Measurements from ENCODE around the gene MYBPC2. TPM values are rescaled to one million over a fixed set of nuclear protein-coding genes. Genes with fewer than 3 reads are reported as not detected.
"Not testable (repeated sequence)": the region's sequence is repeated elsewhere in the genome, so short reads cannot be mapped to it uniquely, and the experiment has no call there.

MYBPC2 gene
- total RNA-seq = not detected
- long read RNA-seq = 0 reads

GRCh38 chr19:50432221-50433028, at the start of gene MYBPC2:
TSS of gene MYBPC2 (plus strand) at chr19:50432892. CDS start at chr19:50432954, 62 bp downstream.
- ATAC-seq (peak; percentile 4 to 7), DNase-seq (no peak)
- intact Hi-C loops (cut with DNase I) = no loop called here

DNA sequence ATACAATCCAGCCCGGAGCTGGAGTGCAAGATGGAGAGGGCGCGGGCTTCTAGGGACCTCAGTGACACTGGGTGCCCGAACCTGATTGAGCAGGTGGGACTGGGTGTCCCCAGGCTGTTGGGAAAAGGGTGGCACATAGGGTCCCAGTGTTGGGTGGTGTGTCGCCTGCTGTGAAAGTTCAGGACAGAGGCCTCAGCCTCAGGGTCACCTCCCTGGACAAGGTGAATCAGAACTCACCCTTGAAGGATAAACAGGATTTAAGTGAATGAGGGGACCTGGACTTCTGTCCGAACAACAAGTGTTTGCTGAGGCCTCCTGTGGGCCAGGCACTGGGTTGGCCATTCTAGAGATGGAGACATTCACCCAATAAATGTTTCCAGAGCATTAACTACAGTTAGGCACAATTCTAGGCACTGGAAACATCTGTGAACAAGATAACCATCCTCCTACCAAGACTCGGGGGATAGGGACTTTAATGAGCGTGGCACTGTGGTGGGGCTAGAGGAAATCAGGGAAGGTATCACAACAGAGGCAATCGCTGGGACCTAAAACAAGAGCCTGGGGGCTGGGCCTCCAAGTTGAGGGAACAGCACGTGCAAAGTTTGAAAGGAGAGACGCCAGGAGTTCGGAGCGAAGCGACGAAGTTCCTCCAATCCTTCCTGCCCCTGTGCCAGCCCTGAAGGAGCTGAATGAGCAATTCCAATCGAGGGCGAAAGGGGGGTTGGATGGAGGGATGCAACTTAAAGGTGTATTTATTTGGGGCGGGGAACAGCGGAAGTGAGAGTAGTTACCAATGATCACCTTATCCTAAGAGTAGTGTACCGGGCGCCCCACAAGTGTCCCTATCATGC, 49.5 kb upstream of the MYBPC2 start:
- DNase-seq (no peak), ATAC-seq (peak in 1 of 2 donors; percentile 0)
- intact Hi-C loops (cut with DNase I) = no loop called here

DNA sequence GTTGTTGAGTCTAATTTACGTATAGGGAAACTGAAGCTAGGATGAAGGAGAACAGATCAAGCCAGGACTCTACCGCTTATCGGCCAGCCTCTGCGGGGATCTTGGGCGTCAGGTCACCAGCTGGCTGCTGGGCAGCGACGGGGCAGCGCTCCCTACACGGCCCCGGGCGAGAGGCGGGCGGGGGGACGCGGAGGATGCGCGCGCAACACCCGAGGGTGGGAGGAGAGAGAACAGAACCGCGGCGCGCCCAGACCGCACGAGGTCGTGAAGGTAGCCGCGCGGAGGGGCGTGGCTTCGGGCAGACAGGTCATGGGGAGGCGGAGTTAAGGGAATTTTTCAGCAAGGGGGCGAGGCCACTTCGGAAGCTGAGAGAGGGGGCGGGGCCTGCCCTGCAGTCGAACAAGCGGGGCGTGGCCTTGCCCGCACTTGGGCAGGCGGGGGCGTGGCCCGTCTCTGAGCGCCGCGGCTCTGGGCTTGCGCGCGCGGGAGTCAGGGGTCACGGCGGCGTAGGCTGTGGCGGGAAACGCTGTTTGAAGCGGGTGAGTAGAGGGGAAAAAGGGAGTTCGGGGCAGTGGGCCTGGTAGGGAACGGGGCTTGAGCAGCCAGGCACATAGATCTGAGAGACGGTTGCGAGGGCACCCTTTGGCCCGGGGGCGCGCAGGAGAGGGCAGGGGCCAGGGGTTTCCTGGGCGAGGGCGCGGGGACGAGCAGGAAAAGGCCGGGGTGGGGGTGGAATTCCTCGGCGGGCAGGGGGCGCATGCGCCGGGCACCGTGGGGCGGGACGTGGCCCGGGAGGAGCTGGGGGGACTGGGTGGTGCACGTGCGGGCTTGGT, 48.6 kb upstream of the MYBPC2 start, which contains the start of gene POLD1:
POLD1 (plus strand) TSS at position 496 of the 833 bp plus-strand sequence. CDS start 14,505 bp downstream, outside the sequence.
- intact Hi-C loops (cut with DNase I) = no loop called here
- peak; percentile 95 to 97 for ATAC-seq
- peak; percentile 98 for DNase-seq

- intact Hi-C loops (cut with DNase I) = no loop called here
- DNase-seq (no peak), ATAC-seq (no peak)
Measured at GRCh38 chr19:50384685-50385535, 47.8 kb upstream of the MYBPC2 start.

DNA sequence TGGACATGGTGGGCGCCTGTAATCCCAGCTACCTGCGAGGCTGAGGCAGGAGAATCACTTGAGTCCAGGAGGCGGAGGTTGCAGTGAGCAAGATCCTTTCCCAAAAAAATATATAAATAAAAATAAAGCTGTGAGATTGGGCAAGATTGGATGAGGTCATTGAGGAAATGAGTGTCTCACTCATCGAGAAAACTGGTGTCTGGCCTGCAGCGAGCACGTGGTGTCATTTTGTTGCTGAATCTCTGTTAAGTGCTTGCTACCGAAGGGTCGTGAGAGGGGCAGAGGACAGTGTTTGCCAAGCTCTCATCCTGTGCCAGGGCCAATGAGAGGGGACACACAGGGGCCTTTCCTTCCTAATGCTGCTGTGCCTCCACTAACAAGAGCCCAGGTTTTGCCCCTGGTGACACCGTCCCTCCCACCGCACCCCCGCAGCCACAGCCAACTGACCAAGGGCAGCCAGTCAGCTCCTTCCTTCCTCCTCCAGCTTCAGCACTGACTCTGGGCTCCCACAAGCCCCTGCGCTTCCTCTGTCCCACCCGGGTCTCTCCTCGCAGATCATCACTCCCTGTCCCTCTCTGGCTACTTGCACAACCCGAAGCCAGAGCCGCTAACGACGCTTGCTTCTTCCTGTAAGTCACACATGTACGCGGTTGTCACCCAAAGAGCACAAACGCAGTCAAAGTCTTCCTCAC, 45.4 kb upstream of the MYBPC2 start:
- DNase-seq (peak; percentile 26), ATAC-seq (no peak)
- intact Hi-C loops (cut with DNase I) = no loop called here

DNA sequence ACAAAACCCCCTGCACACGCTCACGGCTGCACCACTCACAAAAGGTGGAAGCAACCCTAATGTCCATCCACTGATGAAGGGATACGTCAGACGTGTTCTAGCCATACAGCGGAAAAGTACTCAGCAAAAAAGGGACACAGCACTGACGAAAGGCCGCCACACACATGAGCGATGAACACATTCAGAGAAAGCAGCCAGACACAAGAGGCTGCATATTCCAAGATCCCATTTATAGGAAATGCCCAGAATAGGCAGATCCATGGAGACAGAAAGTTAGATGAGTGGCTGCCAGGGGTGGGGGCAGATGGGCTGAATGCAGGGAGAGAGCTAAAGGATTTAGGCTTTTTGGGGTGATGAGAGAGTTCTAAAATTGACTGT, 44.8 kb upstream of the MYBPC2 start:
- ATAC-seq = no peak
- intact Hi-C loops (cut with DNase I) = no loop called here
- DNase-seq = no peak

- DNase-seq; ATAC-seq; intact Hi-C loops (cut with DNase I): not testable (repeated sequence)
Measured at GRCh38 chr19:50390295-50390694, 42.4 kb upstream of the MYBPC2 start.

GRCh38 chr19:50390952-50391351, 41.7 kb upstream of the MYBPC2 start:
- DNase-seq; intact Hi-C loops (cut with DNase I); ATAC-seq: not testable (repeated sequence)

DNA sequence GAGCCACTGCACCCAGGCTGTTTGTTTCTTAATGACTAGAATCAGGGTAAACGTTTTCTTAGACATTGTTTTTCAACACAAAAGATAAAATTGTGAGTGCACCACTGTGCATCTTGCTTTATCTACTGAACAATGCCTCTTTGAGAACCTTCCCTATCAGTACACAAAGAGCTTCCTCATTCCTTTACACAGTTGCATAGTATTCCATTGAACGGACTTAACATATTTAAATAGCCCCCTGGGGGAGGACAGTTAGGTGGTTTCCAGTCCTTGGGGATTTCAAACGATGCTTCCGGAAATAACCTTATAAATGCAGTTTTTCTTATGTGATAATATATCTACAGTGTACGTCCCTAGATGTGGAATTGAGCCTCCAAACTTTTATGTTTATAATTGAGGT, 39.9 kb upstream of the MYBPC2 start:
- ATAC-seq = no peak
- intact Hi-C loops (cut with DNase I) = no loop called here

GRCh38 chr19:50393589-50393988, 39.1 kb upstream of the MYBPC2 start:
- intact Hi-C loops (cut with DNase I) = no loop called here
- DNase-seq (no peak), ATAC-seq (no peak)

More for the DNA sequence above, 39.9 kb upstream of the MYBPC2 start:
- no peak for DNase-seq

GRCh38 chr19:50394017-50394416, 38.7 kb upstream of the MYBPC2 start:
- no peak for ATAC-seq
- intact Hi-C loops (cut with DNase I) = no loop called here
- no peak for DNase-seq

DNA sequence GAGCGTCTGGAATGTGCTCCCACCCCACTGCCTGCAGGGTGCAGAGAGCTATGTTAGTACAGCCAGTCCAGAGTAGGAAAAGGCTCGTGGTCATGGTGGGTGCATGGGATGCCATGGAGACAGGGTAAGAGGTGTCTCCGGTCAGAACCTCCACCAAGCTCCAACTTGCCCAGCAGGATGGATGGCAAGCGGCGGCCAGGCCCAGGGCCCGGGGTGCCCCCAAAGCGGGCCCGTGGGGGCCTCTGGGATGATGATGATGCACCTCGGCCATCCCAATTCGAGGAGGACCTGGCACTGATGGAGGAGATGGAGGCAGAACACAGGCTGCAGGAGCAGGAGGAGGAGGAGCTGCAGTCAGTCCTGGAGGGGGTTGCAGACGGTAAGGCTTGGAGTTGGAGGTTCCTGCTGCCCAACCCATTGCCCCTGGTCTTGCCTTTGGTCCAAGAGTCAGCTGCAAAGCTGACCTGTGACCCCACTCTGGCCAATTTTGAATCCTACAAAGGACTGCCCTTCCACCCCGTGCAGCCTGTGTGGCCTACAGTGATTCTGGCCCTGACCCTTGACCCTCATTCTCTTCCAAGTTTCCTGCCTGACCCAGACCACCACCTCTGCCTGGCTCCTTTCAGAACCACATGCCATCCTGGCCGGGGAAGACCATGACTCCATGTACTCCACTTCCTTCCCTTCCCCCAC, 33.9 kb upstream of the MYBPC2 start:
- ATAC-seq (no peak), DNase-seq (no peak)
- intact Hi-C loops (cut with DNase I) = no loop called here

GRCh38 chr19:50399368-50399745, 33.3 kb upstream of the MYBPC2 start:
- DNase-seq (no peak), ATAC-seq (no peak)
- intact Hi-C loops (cut with DNase I) = no loop called here

DNA sequence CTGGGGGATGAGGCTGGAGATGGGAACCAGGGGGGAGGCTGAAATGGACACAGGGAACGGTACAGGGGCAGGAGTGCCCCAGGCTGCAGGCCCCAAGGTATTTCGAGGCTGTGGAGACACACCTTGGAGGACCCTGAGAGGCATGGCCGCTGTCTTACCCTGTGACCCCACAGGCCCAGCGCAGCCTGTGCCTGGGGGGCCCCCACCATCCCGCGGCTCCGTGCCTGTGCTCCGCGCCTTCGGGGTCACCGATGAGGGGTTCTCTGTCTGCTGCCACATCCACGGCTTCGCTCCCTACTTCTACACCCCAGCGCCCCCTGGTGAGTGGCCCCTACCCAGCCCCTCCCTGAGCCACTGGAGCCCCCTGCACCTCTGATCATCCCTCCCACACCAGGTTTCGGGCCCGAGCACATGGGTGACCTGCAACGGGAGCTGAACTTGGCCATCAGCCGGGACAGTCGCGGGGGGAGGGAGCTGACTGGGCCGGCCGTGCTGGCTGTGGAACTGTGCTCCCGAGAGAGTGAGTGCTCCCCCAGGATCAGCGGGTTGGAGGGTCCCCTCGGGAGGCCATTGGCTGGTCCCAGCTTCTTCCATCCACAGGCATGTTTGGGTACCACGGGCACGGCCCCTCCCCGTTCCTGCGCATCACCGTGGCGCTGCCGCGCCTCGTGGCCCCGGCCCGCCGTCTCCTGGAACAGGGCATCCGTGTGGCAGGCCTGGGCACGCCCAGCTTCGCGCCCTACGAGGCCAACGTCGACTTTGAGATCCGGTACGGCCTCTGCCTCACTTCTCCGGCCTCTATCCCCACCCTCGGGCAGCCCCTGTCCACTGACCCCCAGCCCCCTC, 30.9 kb upstream of the MYBPC2 start:
- no peak for ATAC-seq
- DNase-seq = no peak
- intact Hi-C loops (cut with DNase I) = no loop called here

DNA sequence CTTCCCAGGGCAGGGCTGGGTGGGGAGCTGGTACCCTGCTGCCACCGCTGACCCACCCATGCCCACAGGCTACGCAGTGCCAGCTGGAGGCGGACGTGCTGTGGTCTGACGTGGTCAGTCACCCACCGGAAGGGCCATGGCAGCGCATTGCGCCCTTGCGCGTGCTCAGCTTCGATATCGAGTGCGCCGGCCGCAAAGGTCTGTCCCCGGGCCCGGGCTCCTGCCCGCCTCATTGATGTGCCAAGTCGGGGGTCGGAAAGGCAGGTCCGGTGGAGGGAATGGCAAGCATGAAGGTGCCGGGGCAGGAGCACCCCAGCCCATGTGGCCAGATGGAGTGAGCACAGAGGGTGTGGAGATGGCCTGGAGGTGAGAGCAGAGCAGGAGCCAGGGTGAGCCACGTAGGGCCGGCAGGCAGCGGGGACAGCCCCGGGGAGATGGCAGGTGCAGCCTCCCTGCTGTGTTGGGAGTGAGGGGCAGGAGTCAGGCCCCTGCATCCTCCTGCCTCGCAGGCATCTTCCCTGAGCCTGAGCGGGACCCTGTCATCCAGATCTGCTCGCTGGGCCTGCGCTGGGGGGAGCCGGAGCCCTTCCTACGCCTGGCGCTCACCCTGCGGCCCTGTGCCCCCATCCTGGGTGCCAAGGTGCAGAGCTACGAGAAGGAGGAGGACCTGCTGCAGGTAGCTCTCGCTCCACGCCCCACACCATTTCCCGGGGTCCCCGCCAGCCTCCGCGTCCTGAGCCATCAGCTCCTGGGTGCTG, 30.0 kb upstream of the MYBPC2 start:
- ATAC-seq = no peak
- intact Hi-C loops (cut with DNase I) = no loop called here
- no peak for DNase-seq
